Activated gamma-delta T cell treated with anti-CD3 and anti-CD28 coated beads, Interleukin-2, amount 50 U/mL, for 16 hours (primary cell): Measurements from ENCODE around the gene EPAS1.

ENCODE experiments used
- DNase-seq: peaks from one replicate; pipeline ENCODE4 v3.0.0-alpha.2; 2020; ENCODE audit warnings: low read depth

Gene EPAS1

DNA sequence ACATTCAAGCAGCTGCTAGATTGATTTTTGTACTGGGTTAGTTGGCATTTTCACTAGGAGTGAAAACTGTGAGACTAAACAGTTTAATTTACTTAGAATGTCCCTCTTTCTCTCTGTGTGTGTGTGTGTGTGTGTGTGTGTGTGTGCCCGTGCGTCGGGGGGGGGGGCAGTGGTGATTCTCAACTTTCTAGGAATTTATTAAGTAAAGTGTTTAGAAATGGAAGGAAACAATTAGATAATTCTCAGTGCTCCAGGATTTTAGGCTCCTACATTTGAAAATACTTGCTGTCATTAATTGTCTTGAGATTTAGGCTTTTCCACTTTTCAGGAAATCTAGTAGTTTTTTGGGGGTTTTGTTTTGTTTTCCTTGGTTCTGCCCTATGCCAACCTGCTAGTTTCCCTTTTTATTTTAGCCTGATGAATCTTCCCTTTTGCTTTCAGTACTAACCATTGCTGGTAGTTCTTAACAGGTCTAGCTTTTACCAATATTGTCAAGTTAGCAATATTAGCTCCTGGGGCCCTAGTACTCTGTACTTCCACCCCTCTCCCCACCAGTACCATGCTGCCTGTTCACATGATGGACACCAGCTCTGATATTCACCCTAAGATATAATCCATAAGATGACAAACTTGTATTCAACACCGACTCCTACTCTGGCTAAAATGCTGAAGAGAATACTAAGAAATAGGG, 4.9 kb downstream of the EPAS1 start:
- no peak for DNase-seq

- no peak for DNase-seq
These were observed 6.0 kb downstream of the EPAS1 start for GRCh38 chr2:46303233-46303632.

DNA sequence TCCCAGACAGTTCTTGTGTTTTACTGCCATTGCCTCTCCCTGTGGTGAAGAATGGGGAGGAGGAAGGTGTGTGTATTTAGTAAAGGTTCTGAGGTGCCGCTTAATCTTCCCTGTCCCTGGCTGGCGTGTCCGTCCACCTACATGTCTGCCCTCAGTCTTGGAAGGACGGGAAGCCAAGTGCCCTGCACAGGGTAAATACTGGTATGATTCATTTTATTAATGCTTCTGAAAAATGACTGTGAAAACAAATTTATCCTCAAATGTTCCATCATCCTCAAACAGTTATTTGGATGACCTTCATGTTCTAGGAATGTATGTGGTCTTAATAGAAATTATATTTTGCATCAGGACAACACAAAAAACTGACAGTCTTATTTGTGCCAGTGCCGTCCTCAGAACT, 6.6 kb downstream of the EPAS1 start:
- no peak for DNase-seq

DNA sequence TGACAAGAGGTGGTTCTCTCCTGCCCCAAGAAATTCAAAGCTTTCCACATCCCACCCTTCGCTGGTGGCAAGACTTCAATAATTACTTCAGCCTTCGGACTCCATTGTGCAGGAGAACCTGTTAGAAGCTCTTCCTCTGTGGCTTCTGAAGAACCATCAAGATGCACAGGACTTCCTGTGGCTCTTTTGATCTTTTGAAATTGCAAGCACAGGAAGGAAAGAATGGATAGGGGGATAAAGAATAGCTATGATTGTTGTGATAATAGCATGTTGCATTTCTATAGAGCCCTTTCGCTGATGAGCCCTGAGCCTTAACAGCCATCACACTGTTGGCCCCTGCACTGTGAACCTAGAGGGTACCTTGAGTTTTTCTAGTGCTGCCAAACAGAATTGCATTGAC, 7.4 kb downstream of the EPAS1 start:
- no peak for DNase-seq

DNA sequence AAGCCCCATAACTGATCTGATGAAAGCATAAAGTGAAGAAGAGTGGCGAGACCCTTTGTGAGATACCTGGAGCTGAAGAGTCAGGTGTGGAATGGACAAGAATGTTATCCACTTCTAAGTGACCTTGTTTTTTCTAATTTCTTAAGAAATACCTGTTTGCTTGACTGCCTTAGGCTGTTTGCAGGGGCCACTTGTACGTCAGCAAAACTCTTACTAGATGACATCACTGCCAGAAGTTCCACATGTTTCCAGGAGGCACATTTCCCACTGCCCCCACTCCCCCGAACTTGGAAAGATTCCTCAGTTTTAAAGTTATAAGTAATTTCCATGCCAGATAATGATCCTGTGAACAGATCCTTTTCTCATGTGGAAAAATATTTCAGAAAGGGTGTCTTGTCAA, 8.0 kb downstream of the EPAS1 start:
- DNase-seq = no peak

DNA sequence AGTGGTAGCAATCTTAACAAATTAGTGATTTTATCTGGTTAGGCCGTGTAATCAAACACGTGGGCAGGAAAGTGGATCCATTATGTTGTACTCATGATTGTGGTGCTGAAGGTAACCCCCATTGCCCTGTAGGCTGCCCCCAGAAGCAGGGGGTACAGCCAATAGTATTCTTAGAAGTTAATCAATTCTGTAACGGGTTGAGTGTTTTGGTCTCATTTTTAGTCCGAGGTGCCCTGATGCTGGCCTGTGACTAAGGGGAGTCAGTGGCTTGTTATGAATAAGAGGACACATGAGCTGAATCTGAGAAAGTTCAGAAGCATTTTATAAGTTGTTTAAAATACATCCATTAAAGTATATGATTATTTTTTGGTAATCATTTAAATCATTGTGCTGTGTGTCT, 8.6 kb downstream of the EPAS1 start:
- no peak for DNase-seq

DNA sequence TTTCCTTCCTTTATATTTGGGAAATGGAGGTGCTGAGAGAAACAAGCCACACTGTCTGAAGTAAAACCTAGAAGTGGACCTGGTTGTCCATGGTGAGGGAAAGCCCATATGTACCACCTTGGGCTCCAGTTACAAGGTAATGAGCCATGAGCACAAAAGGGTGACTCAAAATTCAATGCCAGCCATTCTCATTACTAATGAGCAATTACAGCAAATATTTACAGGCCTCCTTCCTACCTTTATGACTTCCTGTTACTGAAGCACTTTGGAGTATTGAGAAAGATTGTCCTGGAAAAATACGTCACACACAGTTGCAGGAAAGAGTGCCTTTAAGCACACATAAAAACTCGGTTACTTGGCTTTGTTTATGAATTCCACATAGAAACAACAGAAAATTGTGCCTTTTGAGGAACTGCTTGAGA, 9.1 kb downstream of the EPAS1 start:
- DNase-seq = no peak

DNA sequence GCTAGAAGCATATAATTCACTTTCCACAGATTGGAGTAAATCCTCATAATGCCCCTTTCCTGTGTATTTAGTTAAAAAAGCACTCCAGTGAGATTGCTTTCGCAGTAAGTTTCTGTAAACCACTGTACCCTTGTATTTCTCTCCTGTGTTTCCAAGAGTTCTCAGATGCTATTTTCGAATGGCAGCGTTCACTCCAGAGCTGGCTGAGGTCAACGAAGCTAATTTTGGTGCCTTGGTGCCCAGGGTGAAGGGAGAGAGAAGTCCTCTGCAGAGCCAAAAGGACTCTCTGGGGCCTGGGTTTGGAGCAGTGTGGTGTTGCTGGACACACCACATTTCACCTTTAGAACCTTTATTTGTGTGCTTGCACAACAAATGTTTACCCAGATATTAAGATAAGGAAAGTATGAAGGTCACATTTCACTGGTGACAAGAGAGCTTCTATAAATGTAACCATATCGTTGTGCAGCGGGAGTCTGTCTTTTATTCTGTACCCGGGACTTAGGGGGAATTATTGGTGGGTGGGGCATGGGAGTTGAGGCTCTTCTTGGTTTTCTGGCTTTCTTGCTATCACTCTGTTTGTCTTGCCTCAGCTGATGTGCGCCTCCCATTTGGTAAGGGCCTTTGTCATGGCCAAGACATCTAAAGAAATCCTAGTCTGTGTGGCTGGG, 9.9 kb downstream of the EPAS1 start:
- no peak for DNase-seq

- DNase-seq = no peak
These were observed 10.9 kb downstream of the EPAS1 start for GRCh38 chr2:46308081-46308480.

GRCh38 chr2:46308629-46309028, 11.4 kb downstream of the EPAS1 start:
- DNase-seq = no peak

DNA sequence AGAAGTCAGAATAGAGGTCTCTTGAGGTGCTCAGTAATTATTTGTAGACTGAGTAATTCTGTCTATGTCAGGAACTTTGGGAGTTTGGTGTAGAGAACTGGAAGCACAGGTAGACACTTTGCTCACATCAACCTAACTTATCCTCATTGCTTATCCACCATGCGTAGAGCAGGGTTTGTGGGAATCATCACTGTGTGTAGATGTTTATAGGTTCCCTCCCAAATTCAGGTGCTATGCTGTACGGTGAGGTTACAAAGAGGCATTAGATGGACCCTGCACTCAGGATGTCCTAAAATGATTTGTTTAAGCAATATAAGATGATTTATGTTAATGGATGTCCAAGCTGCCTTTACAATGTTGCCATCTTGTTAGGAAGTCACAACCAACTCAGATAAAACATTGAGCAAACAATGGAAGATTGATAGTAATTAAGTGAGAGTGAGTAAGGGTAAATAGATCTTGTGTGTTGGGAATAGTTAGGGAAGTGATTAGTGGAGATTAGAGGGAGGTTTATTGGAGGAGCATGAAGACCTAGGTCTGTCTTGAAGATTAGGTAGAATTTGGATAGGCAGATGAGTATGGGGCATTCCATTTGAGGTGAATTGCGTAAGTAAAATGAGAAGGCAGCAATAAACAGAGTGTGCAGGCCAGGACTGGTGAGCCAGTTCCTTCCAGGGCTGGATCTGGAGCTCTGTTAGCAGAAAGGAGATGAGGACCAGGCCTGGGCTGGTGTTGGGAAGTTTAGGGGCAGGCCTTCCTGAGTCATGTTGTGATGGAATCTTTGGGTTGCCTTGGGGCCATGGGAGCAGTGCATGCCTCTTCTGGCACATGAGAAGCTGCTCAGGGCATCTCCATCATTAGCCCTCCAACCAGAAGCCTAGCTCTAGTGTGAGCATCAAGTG, 12.1 kb downstream of the EPAS1 start:
- no peak for DNase-seq

GRCh38 chr2:46310446-46310845, 13.2 kb downstream of the EPAS1 start:
- DNase-seq = no peak

DNA sequence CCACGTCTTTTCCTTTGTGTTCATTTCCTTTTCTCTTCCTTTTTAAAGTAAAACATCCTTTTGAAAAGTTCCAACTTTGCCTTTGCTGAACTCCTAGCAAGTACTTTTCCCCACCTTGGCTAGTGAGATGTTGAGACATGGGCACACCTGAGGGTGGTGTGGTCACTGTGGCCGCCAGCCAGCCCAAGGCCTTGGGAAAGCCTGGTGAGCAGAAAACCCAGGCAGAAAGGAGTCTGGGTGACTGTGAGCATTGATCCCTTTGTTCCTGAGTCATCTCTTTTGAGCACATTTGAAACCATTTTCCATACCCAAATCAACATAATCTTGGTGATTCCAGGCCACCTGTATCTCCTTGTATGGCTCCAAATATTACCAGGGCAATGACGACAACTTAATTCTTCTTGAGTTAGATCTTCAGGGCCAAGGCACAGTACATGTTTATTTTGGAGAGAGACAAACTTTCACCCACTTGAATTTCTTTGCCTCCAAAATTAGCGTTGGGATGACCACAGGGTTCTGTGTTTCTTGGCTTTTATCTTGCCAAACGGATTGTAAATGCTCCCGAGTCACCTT, 14.5 kb downstream of the EPAS1 start:
- DNase-seq = no peak

DNA sequence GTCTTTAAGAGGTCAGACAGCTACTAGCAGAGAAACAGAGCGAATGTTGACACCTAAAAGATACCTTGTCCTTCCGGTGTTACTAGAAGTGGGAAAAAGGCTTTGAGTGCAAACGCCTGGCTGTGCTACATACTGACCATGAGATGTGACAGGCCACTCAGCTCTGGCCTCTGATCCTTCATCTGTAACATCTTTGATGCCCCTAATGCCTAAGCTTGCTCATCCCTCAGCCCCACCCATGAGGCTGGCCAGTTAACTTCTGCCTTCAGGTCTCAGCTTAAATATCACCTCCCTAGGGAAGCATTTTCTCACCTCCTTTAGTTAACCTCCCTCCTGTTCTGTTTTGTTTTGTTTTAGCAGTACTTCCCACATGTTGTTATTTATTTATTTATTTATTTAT, 15.9 kb downstream of the EPAS1 start:
- no peak for DNase-seq

GRCh38 chr2:46314065-46314835, 17.0 kb downstream of the EPAS1 start:
- DNase-seq = no peak

DNA sequence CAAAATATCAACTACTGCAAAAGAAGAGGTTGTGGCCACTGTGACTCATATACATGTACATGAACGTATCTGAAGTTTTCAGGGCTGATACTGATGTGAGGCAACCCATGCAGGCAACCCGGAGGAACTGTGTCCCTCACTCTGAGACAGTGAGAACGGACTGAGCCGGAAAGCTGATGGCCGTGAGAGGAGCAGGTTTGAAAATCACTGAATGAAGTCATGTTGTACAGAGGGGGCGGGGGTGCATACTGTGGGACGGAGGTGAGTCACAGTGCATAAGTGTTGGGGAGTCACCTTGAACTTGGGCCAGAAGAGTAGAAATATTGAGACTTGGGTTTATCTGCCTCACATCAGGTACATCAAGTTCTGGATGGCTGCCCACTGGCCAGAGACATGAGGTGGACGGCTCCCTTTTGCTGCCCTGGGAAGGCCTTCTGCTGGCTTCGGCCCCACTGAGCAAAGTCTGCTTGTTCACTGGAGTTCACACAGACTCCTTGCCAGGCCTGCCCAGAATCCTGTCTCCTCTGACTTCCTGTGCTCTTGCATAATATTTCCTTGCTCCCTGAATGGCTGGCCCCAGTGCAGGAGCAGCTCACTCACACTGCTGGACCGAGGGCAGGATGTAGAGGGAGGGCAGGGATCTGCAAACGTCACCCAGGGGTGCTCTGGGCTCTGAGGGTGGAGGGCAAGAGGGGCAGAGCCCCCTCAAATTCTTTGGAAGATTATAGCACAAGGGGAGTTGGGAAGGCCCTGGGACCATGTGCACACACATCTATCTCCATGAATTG, 18.1 kb downstream of the EPAS1 start:
- DNase-seq = no peak

DNA sequence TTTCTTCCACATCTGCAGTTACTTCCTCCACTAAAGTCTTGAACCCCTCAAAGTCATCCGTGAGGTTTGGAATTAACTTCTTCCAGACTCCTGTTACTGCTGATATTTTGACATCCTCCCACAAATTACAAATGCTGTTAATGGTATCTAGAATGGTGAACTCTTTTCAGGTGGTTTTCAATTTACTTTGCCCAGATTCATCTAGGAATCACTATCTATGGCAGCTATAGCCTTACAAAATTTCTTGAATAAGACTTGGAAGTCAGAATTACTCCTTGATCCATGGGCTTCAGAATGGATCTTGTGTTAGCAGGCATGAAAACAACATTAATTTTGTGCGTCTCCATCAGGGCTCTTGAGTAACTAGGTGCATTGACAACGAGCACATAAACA, 19.9 kb downstream of the EPAS1 start:
- DNase-seq = no peak

DNA sequence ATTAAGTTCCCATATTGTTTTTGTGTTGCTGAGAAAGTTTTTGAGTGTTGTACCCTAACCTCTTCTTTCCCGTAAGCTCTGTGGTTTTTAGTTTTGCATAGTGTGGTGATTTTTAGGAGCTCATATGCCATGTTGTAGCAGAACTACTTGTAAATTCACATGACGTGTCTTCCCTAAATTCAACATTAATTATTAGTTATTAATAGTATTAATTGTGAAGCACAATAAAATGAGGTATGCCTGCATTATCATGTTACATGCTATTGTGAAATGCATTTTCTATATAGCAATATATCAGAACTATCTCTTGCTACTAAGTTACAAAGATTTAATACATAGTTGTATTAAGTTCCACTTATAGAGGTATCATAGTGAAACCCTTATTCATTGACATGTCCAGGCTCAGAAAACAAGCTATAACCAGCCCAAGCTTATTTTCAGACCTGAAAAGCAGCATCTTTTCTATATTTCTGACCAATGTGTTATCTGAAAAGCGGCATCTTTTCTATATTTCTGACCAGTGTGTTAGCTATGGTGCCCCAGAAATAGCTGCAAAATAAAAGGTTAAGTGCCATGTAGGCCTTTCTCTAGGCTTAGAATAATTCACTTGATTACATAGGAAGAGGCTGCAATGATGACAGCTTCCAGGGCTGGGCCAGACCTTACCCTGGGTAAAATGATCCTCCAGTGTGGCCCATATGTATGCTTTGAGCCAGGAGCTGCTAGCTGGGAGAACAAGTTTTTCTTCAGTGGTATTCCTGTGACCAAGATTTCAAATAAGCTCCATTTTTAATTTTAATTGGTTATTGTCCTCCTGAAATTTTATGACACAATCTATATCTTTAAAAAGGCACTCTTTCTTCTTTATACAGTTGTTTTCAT, 21.6 kb downstream of the EPAS1 start:
- DNase-seq = no peak

DNA sequence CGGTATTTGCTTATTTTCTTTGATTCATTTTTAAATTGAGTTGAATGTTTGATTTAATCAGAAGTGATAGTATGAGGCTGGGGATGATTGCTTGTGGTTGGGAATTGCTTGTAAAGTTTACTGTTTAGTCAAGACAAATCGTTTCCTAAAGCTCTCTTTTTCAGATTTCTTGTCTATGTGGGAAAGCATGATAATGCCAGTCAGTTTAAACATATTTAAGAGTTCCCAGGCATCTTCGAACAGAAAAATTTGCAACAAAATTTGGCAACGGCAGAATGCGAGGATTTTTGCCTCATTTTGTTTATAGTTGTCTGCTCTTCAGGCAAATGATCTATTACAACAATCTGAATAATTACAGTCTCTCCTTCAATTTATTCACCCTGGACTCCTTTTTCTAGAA, 22.5 kb downstream of the EPAS1 start:
- no peak for DNase-seq

- DNase-seq = no peak
These were observed 22.9 kb downstream of the EPAS1 start for GRCh38 chr2:46320141-46320567.
